ENCODE measurements around the gene CEBPZOS.
A peak's percentile ranks its signal among the peaks of the same experiment; 100 is the strongest.
"Not testable (repeated sequence)": the region's sequence is repeated elsewhere in the genome, so short reads cannot be mapped to it uniquely, and the experiment has no call there.

Gene CEBPZOS

GRCh38 chr2:37191253-37191652 is 5.0 kb upstream of the CEBPZOS start:
- DNase-seq (ENCODE audit: low read depth), result no peak

- DNase-seq (ENCODE audit: low read depth), result no peak
These were observed 4.5 kb upstream of the CEBPZOS start for GRCh38 chr2:37191747-37192146.

GRCh38 chr2:37192551-37192950 is 3.7 kb upstream of the CEBPZOS start:
- DNase-seq (ENCODE audit: low read depth), result no peak

- not testable (repeated sequence) for DNase-seq (ENCODE audit: low read depth)
These were observed 405 bp upstream of the CEBPZOS start for GRCh38 chr2:37195862-37196319.

GRCh38 chr2:37198681-37199065 is 2.4 kb downstream of the CEBPZOS start:
- no peak for DNase-seq (ENCODE audit: low read depth)

- no peak for DNase-seq (ENCODE audit: low read depth)
These were observed 4.9 kb downstream of the CEBPZOS start for GRCh38 chr2:37201208-37201607.

GRCh38 chr2:37201766-37202165 is 5.5 kb downstream of the CEBPZOS start:
- DNase-seq (ENCODE audit: low read depth), result no peak

- DNase-seq (ENCODE audit: low read depth), result no peak
These were observed 7.4 kb downstream of the CEBPZOS start for GRCh38 chr2:37203708-37204107.

GRCh38 chr2:37205071-37205661 is 8.9 kb downstream of the CEBPZOS start:
- not testable (repeated sequence) for DNase-seq (ENCODE audit: low read depth)

- DNase-seq (ENCODE audit: low read depth), result no peak
These were observed 9.5 kb downstream of the CEBPZOS start for GRCh38 chr2:37205689-37206341.

GRCh38 chr2:37206760-37207159 is 10.5 kb downstream of the CEBPZOS start:
- DNase-seq (ENCODE audit: low read depth), result not testable (repeated sequence)

- DNase-seq (ENCODE audit: low read depth), result no peak
These were observed 14.9 kb downstream of the CEBPZOS start for GRCh38 chr2:37211212-37211611.

GRCh38 chr2:37211939-37212338 is 15.6 kb downstream of the CEBPZOS start:
- DNase-seq (ENCODE audit: low read depth), result no peak

- DNase-seq (ENCODE audit: low read depth), result no peak
These were observed 19.0 kb downstream of the CEBPZOS start for GRCh38 chr2:37215250-37215649.

- no peak for DNase-seq (ENCODE audit: low read depth)
These were observed 22.8 kb downstream of the CEBPZOS start for GRCh38 chr2:37219046-37219445.

GRCh38 chr2:37223131-37223530 is 26.8 kb downstream of the CEBPZOS start:
- DNase-seq (ENCODE audit: low read depth), result no peak

- no peak for DNase-seq (ENCODE audit: low read depth)
These were observed 27.8 kb downstream of the CEBPZOS start for GRCh38 chr2:37224063-37224462.

GRCh38 chr2:37225129-37225528 is 28.8 kb downstream of the CEBPZOS start:
- not testable (repeated sequence) for DNase-seq (ENCODE audit: low read depth)

- no peak for DNase-seq (ENCODE audit: low read depth)
These were observed 30.6 kb downstream of the CEBPZOS start for GRCh38 chr2:37226863-37227262.

GRCh38 chr2:37228788-37229187 is 32.5 kb downstream of the CEBPZOS start:
- no peak for DNase-seq (ENCODE audit: low read depth)

- DNase-seq (ENCODE audit: low read depth), result no peak
These were observed 34.3 kb downstream of the CEBPZOS start for GRCh38 chr2:37230581-37230980.

GRCh38 chr2:37231241-37232130 is 35.2 kb downstream of the CEBPZOS start, which contains the start of the genes CEBPZ and NDUFAF7:
Gene CEBPZ, minus strand, starts transcription at chr2:37231596. Its CDS starts 29 bp downstream, at chr2:37231567.
Gene NDUFAF7, plus strand, starts transcription at chr2:37231658. Its CDS starts 48 bp downstream, at chr2:37231706.
- peak; percentile 84 for DNase-seq (ENCODE audit: low read depth)
